Lower leg skin (tissue), 4 donors: ENCODE measurements around the gene ADGB. TPM values are rescaled to one million over a fixed set of nuclear protein-coding genes. Genes with fewer than 3 reads are reported as not detected.
A peak's percentile ranks its signal among the peaks of the same experiment; 100 is the strongest.

Experiments used
- DNase-seq, 2 donors: peaks; one replicate each; pipeline ENCODE4 v3.0.0-alpha.2; 2019; ENCODE audit warnings: low spot score in 2 of 2
- H3K4me3 ChIP-seq: fragments of 200-600 bp; sonication (generic); 2 replicates; pipeline ENCODE4 v1.5.1; 2017; ENCODE audit warnings: mild to moderate bottlenecking, low read depth; ENCODE audit not compliant: poor library complexity, severe bottlenecking
- CTCF ChIP-seq, 3 donors: fragments of 450-650 bp; IDR thresholded peaks; one replicate each; pipeline ENCODE4 v1.5.1; 2016; ENCODE audit warnings: antibody characterized with exemption in 3 of 3, mild to moderate bottlenecking in 3 of 3, moderate library complexity in 2 of 3
- POLR2A ChIP-seq, 2 donors: fragments of 450-650 bp; IDR thresholded peaks; one replicate each; pipeline ENCODE4 v1.6.1; 2016 to 2017; ENCODE audit warnings: antibody characterized with exemption in 2 of 2, mild to moderate bottlenecking in 1 of 2, moderate library complexity in 1 of 2
- WGBS, 2 donors: methylation state at CpG; one replicate each; pipeline ENCODE4 v1.1.5; 2018; 5-methylcytosine and 5-hydroxymethylcytosine counted together
- intact Hi-C: fragments of 100-400 bp; cut with DNase I; formaldehyde crosslinking; loops from one replicate; pipeline ENCODE4 v1.15.0; 2023; ENCODE audit warnings: low total_unique reads
- total RNA-seq, 4 donors: library from RNA; depleted of rRNA; stranded (reverse); fragments of >200 nt; gene quantifications; one replicate each; pipeline ENCODE4 v1.1.0, GENCODE V29; 2016

ADGB gene
- total RNA-seq, 4 donors from 2014 or later = 0.06 to 1.9 (median 1.8) TPM; not detected in 1

- TF ChIP-seq POLR2A (IDR thresholded peaks at IDR 0.05) (no peak), CTCF (IDR thresholded peaks at IDR 0.05) (no peak)
- WGBS, 2 donors = 62 to 64% methylated on average over 4 of the region's 4 CpGs
- no peak for DNase-seq
- intact Hi-C loops = no loop called here
- no peak overlapping the region for H3K4me3 ChIP-seq
Observed at GRCh38 chr6:146689806-146690205, 91.0 kb downstream of the ADGB start.

- 85 to 88% methylated on average over 4 of the region's 4 CpGs for WGBS, 2 donors
- no peak for TF ChIP-seq CTCF (IDR thresholded peaks at IDR 0.05)
- no peak for TF ChIP-seq POLR2A (IDR thresholded peaks at IDR 0.05)
- DNase-seq = no peak
- intact Hi-C loops = no loop called here
- no peak overlapping the region for H3K4me3 ChIP-seq
Observed at GRCh38 chr6:146693342-146693741, 94.6 kb downstream of the ADGB start.

GRCh38 chr6:146697921-146698320 is 99.1 kb downstream of the ADGB start:
- WGBS, 2 donors = 88 to 97% methylated on average over 2 of the region's 2 CpGs
- TF ChIP-seq CTCF (IDR thresholded peaks at IDR 0.05) = no peak
- no peak for TF ChIP-seq POLR2A (IDR thresholded peaks at IDR 0.05)
- no peak overlapping the region for H3K4me3 ChIP-seq
- no peak for DNase-seq
- intact Hi-C loops = no loop called here

GRCh38 chr6:146700078-146700686 is 101.4 kb downstream of the ADGB start:
- H3K4me3 ChIP-seq = no peak overlapping the region
- intact Hi-C loops = no loop called here
- TF ChIP-seq CTCF (IDR thresholded peaks at IDR 0.05) = no peak
- TF ChIP-seq POLR2A (IDR thresholded peaks at IDR 0.05) = no peak
- 22 to 25% methylated on average over 6 of the region's 6 CpGs for WGBS, 2 donors
- DNase-seq = peak; percentile 81 to 90

- TF ChIP-seq CTCF (IDR thresholded peaks at IDR 0.05) (no peak), POLR2A (IDR thresholded peaks at IDR 0.05) (no peak)
- intact Hi-C loops = no loop called here
Observed at GRCh38 chr6:146701632-146702031, 102.9 kb downstream of the ADGB start.

GRCh38 chr6:146709036-146709622 is 110.4 kb downstream of the ADGB start:
- intact Hi-C loops = no loop called here
- DNase-seq = no peak
- 54% methylated on average over 2 of the region's 2 CpGs for WGBS, 2 donors
- TF ChIP-seq CTCF (IDR thresholded peaks at IDR 0.05) (no peak), POLR2A (IDR thresholded peaks at IDR 0.05) (no peak)
- H3K4me3 ChIP-seq = no peak overlapping the region

More at GRCh38 chr6:146701632-146702031, 102.9 kb downstream of the ADGB start:
- 55 to 62% methylated on average over 2 of the region's 2 CpGs for WGBS, 2 donors
- DNase-seq = no peak
- H3K4me3 ChIP-seq = no peak overlapping the region
